ENCODE measurements around the gene LRP1B. TPM values are rescaled to one million over a fixed set of nuclear protein-coding genes. Genes with fewer than 3 reads are reported as not detected.

The LRP1B gene
- total RNA-seq, 1 experiment from 2014 or later, result 0.21 TPM

DNA sequence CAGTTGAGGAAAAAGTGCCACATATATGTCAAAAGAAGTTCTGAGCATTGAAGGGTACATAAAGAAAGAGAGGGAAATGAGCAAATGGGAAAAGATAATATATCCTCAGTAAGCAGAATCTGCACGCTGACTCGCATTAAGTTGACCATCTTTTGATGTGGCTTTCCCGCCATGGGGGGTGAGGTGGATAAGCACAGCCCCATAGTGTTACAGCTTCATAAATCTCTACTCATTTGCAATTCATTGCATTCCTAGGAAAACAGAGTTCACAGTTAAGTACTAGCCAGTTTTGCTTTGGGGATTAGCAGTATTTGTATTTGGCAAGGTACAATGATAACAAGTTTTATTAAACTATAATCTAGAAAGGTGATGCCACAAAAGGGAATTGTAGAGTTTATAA, 814.2 kb downstream of the LRP1B start:
- peaks cover 4% of the 10 kb centered on the region for H3K9me3 Mint-ChIP-seq (ENCODE audit: low read depth, unreplicated experiment)
- no peak for DNase-seq
- no TSS peak for BruUV-seq (replicated peaks)
- H3K27ac Mint-ChIP-seq (ENCODE audit: unreplicated experiment), result no peak overlapping the region
- TF ChIP-seq, protein P1, sequence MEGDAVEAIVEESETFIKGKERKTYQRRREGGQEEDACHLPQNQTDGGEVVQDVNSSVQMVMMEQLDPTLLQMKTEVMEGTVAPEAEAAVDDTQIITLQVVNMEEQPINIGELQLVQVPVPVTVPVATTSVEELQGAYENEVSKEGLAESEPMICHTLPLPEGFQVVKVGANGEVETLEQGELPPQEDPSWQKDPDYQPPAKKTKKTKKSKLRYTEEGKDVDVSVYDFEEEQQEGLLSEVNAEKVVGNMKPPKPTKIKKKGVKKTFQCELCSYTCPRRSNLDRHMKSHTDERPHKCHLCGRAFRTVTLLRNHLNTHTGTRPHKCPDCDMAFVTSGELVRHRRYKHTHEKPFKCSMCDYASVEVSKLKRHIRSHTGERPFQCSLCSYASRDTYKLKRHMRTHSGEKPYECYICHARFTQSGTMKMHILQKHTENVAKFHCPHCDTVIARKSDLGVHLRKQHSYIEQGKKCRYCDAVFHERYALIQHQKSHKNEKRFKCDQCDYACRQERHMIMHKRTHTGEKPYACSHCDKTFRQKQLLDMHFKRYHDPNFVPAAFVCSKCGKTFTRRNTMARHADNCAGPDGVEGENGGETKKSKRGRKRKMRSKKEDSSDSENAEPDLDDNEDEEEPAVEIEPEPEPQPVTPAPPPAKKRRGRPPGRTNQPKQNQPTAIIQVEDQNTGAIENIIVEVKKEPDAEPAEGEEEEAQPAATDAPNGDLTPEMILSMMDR (IDR thresholded peaks at IDR 0.05; ENCODE audit: unreplicated experiment), result no peak
- no peak overlapping the region for H3K4me3 Mint-ChIP-seq (ENCODE audit: low read depth, unreplicated experiment)
- H3K27me3 Mint-ChIP-seq (ENCODE audit: unreplicated experiment), result no peaks in the 10 kb centered on the region
- H3K4me1 Mint-ChIP-seq (ENCODE audit: low read depth, unreplicated experiment), result peaks cover 17% of the 10 kb centered on the region
- no peaks in the 10 kb centered on the region for H3K36me3 Mint-ChIP-seq (ENCODE audit: insufficient read depth, unreplicated experiment)
- CTCF ChIA-PET, result no interaction called here
- intact Hi-C loops (cut with micrococcal nuclease; ENCODE audit: unreplicated experiment), result no loop called here

DNA sequence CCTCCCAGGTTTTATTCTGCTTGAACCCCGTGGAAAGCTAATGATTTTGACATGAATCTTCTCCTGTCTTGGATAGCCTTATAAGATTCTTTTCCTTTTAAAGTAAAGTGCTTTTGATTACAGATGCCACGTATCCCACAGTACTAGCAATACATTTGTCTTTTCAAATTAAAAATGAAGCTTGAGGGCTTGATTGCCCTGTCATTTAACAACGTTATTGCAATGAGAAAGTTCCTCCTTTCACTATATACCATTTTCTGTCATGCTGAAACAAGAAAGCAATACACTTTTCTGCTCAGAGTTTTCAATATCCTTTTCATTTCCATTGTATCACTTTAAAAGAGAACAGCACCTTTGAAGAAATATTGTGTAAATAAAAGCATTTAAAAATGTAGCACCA, 814.7 kb downstream of the LRP1B start:
- Mint-ChIP-seq H3K4me3 (ENCODE audit: low read depth, unreplicated experiment) (no peak overlapping the region), H3K27me3 (ENCODE audit: unreplicated experiment) (no peaks in the 10 kb centered on the region), H3K36me3 (ENCODE audit: insufficient read depth, unreplicated experiment) (no peaks in the 10 kb centered on the region), H3K27ac (ENCODE audit: unreplicated experiment) (no peak overlapping the region), H3K9me3 (ENCODE audit: low read depth, unreplicated experiment) (peaks cover 4% of the 10 kb centered on the region), H3K4me1 (ENCODE audit: low read depth, unreplicated experiment) (peaks cover 15% of the 10 kb centered on the region)
- DNase-seq, result no peak
- intact Hi-C loops (cut with micrococcal nuclease; ENCODE audit: unreplicated experiment), result no loop called here
- no TSS peak for BruUV-seq (replicated peaks)
- CTCF ChIA-PET, result interaction anchor here (0.6 kb wide), 1 partner anchor 895 kb away, joined by 4 read pairs; no protein-coding TSS in a partner anchor
- TF ChIP-seq, protein P1 (IDR thresholded peaks at IDR 0.05; ENCODE audit: unreplicated experiment), result no peak

DNA sequence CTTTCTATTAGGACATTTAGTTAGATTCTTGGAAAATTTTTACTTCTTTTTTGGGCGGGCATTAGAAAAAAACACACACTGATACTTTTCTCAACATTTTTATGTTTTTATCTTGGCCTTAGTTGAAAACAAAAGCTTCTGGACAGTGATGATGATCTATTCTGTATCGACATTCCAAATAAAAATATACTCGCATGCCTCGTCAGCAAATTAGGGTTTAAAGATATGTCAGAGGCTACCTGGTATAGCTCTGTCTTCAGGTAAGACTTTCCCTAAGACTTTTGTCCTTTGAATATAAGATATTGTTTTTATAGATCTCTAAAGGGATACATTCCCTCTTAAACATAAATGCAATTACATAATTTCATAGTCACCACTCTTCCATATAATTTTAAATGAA, 816.8 kb downstream of the LRP1B start:
- DNase-seq, result no peak
- CTCF ChIA-PET, result interaction anchor here (0.7 kb wide), 1 partner anchor 15 kb away, joined by 3 read pairs; no protein-coding TSS in a partner anchor
- TF ChIP-seq, protein P1 (IDR thresholded peaks at IDR 0.05; ENCODE audit: unreplicated experiment), result no peak
- Mint-ChIP-seq H3K27me3 (ENCODE audit: unreplicated experiment) (no peaks in the 10 kb centered on the region), H3K27ac (ENCODE audit: unreplicated experiment) (no peak overlapping the region), H3K9me3 (ENCODE audit: low read depth, unreplicated experiment) (peaks cover 4% of the 10 kb centered on the region), H3K4me3 (ENCODE audit: low read depth, unreplicated experiment) (no peak overlapping the region), H3K4me1 (ENCODE audit: low read depth, unreplicated experiment) (peaks cover 15% of the 10 kb centered on the region), H3K36me3 (ENCODE audit: insufficient read depth, unreplicated experiment) (no peaks in the 10 kb centered on the region)
- no TSS peak for BruUV-seq (replicated peaks)
- intact Hi-C loops (cut with micrococcal nuclease; ENCODE audit: unreplicated experiment), result no loop called here

DNA sequence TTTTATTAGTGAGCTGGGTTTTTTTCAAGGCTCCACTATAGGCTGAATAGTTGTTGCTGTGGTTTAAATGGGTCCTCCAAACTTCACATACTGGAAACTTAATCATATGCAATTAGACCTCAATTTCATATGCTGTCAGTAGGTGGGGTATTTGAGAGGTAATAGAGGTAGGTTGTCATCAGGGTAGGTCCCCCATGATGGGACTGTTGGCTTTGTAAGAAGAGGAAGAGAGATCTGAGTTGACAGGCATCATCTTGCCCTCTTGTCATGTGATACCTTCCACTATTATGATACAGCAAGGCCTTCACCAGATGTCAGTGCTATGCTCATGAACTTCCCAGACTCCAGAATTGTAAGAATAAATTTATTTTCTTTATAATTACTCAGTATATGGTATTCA, 819.4 kb downstream of the LRP1B start:
- no peaks in the 10 kb centered on the region for H3K36me3 Mint-ChIP-seq (ENCODE audit: insufficient read depth, unreplicated experiment)
- H3K27ac Mint-ChIP-seq (ENCODE audit: unreplicated experiment), result no peak overlapping the region
- DNase-seq, result no peak
- no peaks in the 10 kb centered on the region for H3K27me3 Mint-ChIP-seq (ENCODE audit: unreplicated experiment)
- no peaks in the 10 kb centered on the region for H3K9me3 Mint-ChIP-seq (ENCODE audit: low read depth, unreplicated experiment)
- no peaks in the 10 kb centered on the region for H3K4me1 Mint-ChIP-seq (ENCODE audit: low read depth, unreplicated experiment)
- intact Hi-C loops (cut with micrococcal nuclease; ENCODE audit: unreplicated experiment), result no loop called here
- no peak overlapping the region for H3K4me3 Mint-ChIP-seq (ENCODE audit: low read depth, unreplicated experiment)
- BruUV-seq (replicated peaks), result no TSS peak
- TF ChIP-seq, protein P1 (IDR thresholded peaks at IDR 0.05; ENCODE audit: unreplicated experiment), result no peak
- CTCF ChIA-PET, result no interaction called here
